Measurements from ENCODE around the gene SREBF2. TPM values are rescaled to one million over a fixed set of nuclear protein-coding genes. Genes with fewer than 3 reads are reported as not detected.

Gene SREBF2
- total RNA-seq, 2 experiments from 2014 or later, result 108 to 109 TPM

DNA sequence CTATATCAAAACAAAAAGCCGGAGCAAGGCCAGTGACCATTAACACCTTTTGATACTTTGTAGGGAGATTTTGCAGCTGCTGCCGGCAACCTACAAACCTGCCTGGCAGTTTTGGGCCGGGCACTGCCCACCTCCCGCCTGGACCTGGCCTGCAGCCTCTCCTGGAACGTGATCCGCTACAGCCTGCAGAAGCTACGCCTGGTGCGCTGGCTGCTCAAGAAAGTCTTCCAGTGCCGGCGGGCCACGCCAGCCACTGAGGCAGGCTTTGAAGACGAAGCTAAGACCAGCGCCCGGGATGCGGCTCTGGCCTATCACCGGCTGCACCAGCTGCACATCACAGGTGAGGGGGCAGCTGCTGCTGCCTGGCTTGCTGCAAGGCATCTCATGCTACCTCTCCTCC lies 47.7 kb downstream of the SREBF2 start:
- H3K36me3 Mint-ChIP-seq, result peaks cover 47% of the 10 kb centered on the region
- POLR2A ChIA-PET, result no interaction called here

DNA sequence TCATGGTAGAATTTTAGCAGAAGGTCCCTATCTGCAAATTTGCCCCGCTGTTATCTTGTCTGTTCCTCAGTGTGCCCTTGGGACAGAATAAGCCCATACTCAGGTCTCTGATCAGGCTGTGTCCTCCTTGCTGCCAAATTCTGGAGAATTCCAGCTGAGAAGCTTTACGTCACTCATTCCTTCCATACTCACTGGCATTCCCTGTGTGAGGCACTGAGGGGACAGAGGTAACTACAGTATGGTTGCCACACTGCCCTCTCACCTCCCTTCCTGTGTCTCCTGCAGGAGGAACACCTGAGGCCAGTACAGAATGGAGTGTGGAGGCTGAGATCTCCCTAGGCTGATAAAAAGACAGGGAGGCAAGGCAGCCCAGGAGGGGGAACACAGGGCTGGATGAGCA lies 50.5 kb downstream of the SREBF2 start:
- no peak for ATAC-seq (ENCODE audit: low read depth)
- Mint-ChIP-seq H3K9me3 (no peaks in the 10 kb centered on the region), H3K4me1 (peaks cover 1% of the 10 kb centered on the region), H3K4me3 (no peak overlapping the region), H3K27ac (no peak overlapping the region), H3K36me3 (peaks cover 62% of the 10 kb centered on the region), H3K27me3 (no peaks in the 10 kb centered on the region)
- POLR2A ChIA-PET, result no interaction called here
- no peak for DNase-seq

More for the DNA sequence above, 47.7 kb downstream of the SREBF2 start:
- Mint-ChIP-seq H3K4me1 (no peaks in the 10 kb centered on the region), H3K4me3 (no peak overlapping the region), H3K27me3 (no peaks in the 10 kb centered on the region), H3K27ac (no peak overlapping the region), H3K9me3 (no peaks in the 10 kb centered on the region)
- ATAC-seq (ENCODE audit: low read depth) (no peak), DNase-seq (no peak)

DNA sequence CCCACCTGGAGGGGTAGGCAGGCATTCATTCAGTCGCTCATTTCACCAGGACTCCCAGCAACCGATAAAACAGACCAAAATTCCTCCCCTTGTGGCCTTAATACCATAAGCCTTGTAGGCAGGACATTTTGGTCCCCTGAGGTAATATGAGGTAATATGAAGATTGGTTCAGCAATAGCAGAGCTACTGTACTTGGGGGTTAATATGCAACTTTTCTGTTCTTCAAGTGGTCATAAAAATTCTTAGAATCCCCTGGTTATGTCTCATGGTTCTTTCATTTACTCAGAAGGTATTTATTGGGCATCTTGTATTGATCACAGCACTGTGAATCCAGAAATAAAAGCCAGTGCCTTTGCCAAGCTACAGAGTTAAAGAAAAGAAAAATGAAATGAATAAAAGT lies 52.2 kb downstream of the SREBF2 start:
- H3K27ac Mint-ChIP-seq, result no peak overlapping the region
- H3K36me3 Mint-ChIP-seq, result peaks cover 65% of the 10 kb centered on the region
- H3K4me1 Mint-ChIP-seq, result peaks cover 1% of the 10 kb centered on the region
- no peaks in the 10 kb centered on the region for H3K27me3 Mint-ChIP-seq
- no peak overlapping the region for H3K4me3 Mint-ChIP-seq
- POLR2A ChIA-PET, result interaction anchor here (0.6 kb wide), 1 partner anchor 10 kb away, joined by 7 read pairs; no protein-coding TSS in a partner anchor
- ATAC-seq (ENCODE audit: low read depth) (no peak), DNase-seq (no peak)
- H3K9me3 Mint-ChIP-seq, result no peaks in the 10 kb centered on the region

DNA sequence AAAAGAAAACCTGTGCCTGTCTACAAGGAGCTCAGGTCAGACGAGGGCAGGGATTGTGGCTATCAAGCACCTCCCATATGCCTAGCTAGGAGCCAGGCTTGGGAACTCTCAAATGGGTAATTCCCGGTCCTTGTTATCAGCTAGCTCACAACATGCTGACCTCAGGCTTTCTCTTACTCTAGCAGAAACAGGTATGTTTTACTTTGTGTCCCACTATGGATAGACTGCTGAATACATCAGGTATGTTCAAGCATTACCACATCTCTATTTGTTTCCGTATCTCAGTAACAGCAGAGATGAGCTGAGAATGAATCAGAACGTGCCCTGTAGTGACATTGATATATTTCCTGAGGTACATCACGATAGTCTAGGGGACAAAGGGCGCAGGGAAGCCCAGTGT lies 52.6 kb downstream of the SREBF2 start:
- peaks cover 1% of the 10 kb centered on the region for H3K4me1 Mint-ChIP-seq
- DNase-seq (no peak), ATAC-seq (ENCODE audit: low read depth) (no peak)
- H3K36me3 Mint-ChIP-seq, result peaks cover 64% of the 10 kb centered on the region
- H3K27ac Mint-ChIP-seq, result no peak overlapping the region
- POLR2A ChIA-PET, result no interaction called here
- no peaks in the 10 kb centered on the region for H3K9me3 Mint-ChIP-seq
- H3K27me3 Mint-ChIP-seq, result no peaks in the 10 kb centered on the region
- no peak overlapping the region for H3K4me3 Mint-ChIP-seq

DNA sequence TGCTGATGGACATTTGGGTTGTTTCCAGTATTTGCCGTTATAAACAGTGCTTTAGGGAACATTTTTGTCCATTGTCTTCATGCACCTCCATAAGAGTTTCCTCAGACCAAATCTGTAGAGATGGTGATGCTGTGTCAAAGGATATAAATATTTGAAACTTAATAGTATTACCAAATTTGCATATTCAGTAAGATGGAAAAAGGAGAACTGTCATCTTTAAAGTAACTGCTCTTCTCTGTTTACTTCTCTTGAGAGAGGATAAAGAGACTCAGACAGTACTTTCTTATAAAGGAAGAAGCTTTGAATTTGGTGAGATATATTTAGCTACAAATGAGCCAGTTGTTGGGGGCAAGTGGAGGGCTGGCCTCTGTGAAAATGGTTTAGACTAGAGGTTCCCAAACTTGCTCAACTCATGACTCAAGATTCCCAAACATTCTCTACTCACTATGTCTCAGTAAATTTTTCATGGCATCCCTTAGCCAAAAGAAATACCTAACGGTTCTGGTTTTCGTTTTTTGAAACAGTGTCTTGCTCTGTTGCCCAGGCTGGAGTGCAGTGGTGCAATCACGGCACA lies 55.8 kb downstream of the SREBF2 start:
- Mint-ChIP-seq H3K9me3 (no peaks in the 10 kb centered on the region), H3K4me1 (peaks cover 1% of the 10 kb centered on the region), H3K27me3 (no peaks in the 10 kb centered on the region), H3K27ac (no peak overlapping the region), H3K4me3 (no peak overlapping the region), H3K36me3 (peaks cover 54% of the 10 kb centered on the region)
- POLR2A ChIA-PET, result no interaction called here
- no peak for DNase-seq
- ATAC-seq (ENCODE audit: low read depth), result no peak

DNA sequence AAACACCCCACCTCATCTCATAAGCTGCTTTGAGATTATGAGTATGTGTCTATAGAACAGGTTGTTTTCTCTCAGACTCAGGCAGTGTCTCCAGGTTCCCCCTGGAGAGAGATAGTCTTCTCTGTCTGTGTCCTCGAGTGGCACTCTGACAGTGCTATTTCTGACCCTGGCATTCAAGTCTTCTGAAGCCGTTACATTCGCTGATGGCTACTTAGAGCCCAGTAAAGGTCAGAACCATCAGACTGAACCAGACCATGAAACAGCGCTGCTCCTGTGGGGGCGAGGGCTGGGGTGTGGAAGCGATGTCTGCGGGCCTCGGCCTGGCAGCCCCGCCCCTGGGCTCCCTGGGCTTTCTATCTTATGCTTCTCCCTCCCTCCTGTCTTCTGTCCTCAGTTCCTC lies 58.5 kb downstream of the SREBF2 start:
- no peaks in the 10 kb centered on the region for H3K27me3 Mint-ChIP-seq
- DNase-seq (no peak), ATAC-seq (ENCODE audit: low read depth) (no peak)
- peaks cover 34% of the 10 kb centered on the region for H3K36me3 Mint-ChIP-seq
- H3K9me3 Mint-ChIP-seq, result no peaks in the 10 kb centered on the region
- POLR2A ChIA-PET, result no interaction called here
- H3K27ac Mint-ChIP-seq, result no peak overlapping the region
- no peak overlapping the region for H3K4me3 Mint-ChIP-seq
- no peaks in the 10 kb centered on the region for H3K4me1 Mint-ChIP-seq

DNA sequence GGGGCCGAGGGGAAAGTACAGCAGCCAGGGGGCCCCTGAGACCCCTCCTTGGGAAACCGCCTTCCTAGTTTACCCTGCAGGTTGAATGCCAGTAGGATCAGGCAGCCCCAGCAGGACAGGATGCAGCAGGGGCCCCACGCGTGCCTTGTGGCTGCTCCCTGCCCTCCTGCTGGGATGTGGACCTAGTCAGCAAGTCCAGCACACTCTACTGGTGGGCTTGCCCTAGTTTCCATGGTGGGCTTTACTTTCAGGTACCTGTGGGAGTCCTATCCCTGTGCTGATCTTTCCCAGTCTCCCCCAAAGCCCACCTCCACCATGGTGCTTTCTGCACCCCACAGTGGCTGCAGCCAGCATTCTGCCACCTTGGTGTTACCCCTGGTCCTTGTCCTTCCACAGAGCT lies 59.8 kb downstream of the SREBF2 start:
- no peak for DNase-seq
- Mint-ChIP-seq H3K27me3 (no peaks in the 10 kb centered on the region), H3K4me1 (no peaks in the 10 kb centered on the region), H3K36me3 (peaks cover 21% of the 10 kb centered on the region), H3K27ac (no peak overlapping the region), H3K9me3 (no peaks in the 10 kb centered on the region), H3K4me3 (no peak overlapping the region)
- POLR2A ChIA-PET, result no interaction called here
- ATAC-seq (ENCODE audit: low read depth), result no peak

DNA sequence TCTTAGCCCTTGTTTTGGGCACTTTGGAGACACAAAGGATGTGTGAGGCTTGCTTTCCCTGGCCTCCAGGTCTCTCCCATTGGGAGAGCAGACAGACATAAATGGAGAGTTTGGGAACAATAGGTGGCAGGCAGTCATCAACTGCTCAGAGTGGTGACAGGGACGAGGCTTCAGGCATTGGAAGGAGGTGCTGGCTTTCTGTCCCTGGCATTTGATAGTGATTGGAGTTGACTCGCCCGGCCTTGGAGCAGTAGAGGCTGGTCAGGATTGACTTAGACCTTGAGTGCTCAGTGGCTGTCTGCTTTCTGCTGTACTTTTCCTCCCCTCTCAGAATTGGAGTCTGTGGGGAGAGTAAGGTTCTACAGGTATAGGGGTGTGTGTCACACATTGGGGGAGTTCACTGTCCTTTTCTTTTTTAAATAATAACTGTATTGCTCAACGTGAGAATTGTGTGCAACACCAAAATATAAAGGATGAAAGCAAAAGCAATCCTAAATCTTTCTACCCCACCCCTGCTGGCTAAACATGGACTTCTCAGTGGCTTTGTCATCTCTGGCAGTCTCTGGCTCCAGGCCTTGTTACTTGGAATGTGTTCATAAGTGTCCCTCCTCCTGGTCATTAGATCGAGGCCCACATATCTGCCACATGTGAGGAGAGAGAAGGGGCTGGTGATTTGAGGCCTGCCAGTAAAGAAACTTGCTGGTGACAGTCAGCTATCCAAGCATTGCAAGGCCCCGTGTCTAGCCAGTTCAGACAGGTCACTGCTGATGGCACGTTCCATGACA lies 60.9 kb downstream of the SREBF2 start:
- ATAC-seq (ENCODE audit: low read depth) (no peak), DNase-seq (no peak)
- H3K9me3 Mint-ChIP-seq, result no peaks in the 10 kb centered on the region
- peaks cover 14% of the 10 kb centered on the region for H3K36me3 Mint-ChIP-seq
- no peaks in the 10 kb centered on the region for H3K27me3 Mint-ChIP-seq
- H3K4me1 Mint-ChIP-seq, result no peaks in the 10 kb centered on the region
- H3K4me3 Mint-ChIP-seq, result no peak overlapping the region
- POLR2A ChIA-PET, result no interaction called here
- no peak overlapping the region for H3K27ac Mint-ChIP-seq

DNA sequence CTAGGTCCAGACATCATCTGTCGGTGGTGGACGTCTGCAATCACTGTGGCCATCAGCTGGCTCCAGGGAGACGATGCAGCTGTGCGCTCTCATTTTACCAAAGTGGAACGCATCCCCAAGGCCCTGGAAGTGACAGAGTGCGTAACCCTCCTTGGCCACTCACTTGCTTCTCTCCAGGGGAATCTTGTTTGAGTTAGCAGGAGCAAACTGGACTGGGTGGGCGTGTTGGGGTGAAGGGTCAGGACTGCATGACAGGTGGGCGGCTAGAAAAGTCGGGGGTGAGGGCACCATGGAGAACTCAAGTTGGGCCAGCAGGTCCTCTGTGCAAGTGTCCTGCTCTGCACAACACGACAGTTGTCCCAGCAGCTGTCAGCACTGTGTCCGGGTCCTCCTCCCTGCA lies 65.7 kb downstream of the SREBF2 start:
- Mint-ChIP-seq H3K4me1 (no peaks in the 10 kb centered on the region), H3K9me3 (no peaks in the 10 kb centered on the region), H3K27me3 (no peaks in the 10 kb centered on the region), H3K4me3 (no peak overlapping the region), H3K27ac (no peak overlapping the region), H3K36me3 (peaks cover 5% of the 10 kb centered on the region)
- DNase-seq (no peak), ATAC-seq (ENCODE audit: low read depth) (no peak)
- POLR2A ChIA-PET, result no interaction called here

DNA sequence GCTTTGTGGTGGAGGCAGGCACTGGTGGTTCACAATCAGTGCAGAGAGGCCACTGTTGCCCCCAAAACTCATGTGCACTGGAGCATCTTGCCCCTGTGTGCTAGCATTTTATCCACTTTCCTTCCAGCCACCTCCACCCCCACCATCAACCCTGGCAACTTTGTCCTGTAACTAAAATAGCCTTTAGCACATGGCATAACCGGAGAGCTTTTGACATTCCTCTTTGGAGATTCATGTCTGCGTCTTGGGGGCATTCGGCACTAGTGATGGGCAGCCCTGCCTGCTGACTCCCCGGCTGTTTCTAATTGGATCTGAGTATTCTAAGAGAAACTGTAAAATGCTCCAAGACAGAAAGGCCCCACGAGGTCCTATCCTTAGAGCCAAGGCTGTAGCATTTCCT lies 66.2 kb downstream of the SREBF2 start:
- Mint-ChIP-seq H3K4me3 (no peak overlapping the region), H3K36me3 (peaks cover 6% of the 10 kb centered on the region), H3K27me3 (no peaks in the 10 kb centered on the region), H3K27ac (no peak overlapping the region), H3K9me3 (no peaks in the 10 kb centered on the region), H3K4me1 (no peaks in the 10 kb centered on the region)
- POLR2A ChIA-PET, result no interaction called here
- no peak for DNase-seq
- no peak for ATAC-seq (ENCODE audit: low read depth)

DNA sequence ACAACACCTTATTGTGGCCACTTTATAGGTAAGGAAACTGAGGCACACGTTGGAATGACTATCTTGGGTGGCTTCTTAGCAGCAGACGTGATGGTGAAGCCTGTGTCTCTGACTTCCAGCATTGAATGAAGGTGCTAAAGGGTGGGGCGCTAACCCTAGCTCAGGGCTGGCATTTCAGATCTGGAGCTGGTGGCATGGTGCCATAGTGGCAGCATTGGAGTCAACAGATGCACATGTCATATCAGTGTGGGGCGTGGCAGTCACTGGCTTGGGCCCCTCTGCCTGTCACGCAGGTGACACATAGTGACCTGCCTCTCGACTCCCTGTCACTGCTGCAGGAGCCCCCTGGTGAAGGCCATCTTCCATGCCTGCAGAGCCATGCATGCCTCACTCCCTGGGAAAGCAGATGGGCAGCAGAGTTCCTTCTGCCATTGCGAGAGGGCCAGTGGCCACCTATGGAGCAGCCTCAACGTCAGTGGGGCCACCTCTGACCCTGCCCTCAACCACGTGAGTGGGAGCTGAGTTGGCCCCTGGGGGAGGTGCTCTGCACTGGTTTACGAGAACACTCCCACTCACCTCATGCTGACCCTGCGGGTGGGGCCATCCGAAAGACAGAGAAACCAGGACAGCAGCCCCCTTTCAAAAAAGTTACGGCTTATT lies 67.2 kb downstream of the SREBF2 start:
- Mint-ChIP-seq H3K4me1 (no peaks in the 10 kb centered on the region), H3K9me3 (no peaks in the 10 kb centered on the region), H3K4me3 (no peak overlapping the region), H3K27ac (no peak overlapping the region), H3K36me3 (peaks cover 5% of the 10 kb centered on the region), H3K27me3 (no peaks in the 10 kb centered on the region)
- POLR2A ChIA-PET, result no interaction called here
- ATAC-seq (ENCODE audit: low read depth) (no peak), DNase-seq (no peak)

DNA sequence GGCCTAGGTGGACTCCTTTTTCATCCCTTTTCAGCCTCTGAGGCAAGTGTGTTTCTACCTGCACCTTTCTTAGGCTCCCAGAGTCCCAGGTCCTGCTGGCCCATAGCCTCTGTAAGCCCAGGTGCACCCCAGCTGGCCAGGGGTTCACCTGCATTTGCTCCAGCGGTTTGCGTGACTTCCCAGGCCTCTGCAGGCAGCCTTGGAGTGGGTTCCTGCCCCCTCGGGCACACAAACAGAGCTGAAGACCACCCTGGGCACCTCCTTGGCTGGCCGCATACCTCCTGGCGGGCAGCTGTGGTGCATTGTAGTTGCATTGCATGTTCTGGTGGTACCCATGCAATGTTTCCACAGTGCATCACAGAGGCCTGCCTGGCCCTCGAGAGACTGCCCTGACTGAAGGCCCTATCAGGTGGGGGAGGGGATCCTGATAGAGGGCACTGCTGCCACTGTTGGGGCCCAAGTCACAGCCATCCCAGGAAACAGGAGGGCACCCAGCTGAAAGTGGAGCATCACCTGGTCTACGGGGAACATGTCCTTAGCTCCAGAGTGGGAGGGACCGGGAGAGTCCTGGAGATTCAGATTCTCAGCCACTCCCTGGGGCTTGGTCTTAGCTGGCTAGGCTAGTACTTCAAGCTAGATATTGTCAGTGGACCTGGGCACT lies 67.9 kb downstream of the SREBF2 start:
- no peak for DNase-seq
- Mint-ChIP-seq H3K36me3 (peaks cover 6% of the 10 kb centered on the region), H3K9me3 (no peaks in the 10 kb centered on the region), H3K4me3 (no peak overlapping the region), H3K27ac (no peak overlapping the region), H3K27me3 (no peaks in the 10 kb centered on the region), H3K4me1 (no peaks in the 10 kb centered on the region)
- POLR2A ChIA-PET, result no interaction called here
- no peak for ATAC-seq (ENCODE audit: low read depth)

DNA sequence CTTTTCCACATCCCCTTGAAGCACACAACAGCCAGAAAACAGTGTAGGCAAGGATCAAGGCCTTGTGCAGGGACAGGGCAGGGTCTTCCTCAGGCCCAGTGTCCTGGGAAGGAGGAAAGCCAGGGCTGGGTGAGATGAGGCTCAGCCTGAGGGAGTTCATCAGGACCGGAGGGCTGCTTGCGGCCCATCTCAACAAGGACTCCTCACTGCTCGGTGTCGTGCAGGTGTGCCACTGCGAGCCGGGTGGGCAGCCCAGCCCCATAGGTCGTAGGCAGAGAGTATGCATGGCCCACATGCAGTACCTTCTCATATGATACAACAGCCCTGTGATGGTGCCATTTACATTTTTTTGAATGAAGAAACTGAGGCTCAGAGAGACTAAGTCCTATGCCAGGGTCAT lies 69.1 kb downstream of the SREBF2 start:
- Mint-ChIP-seq H3K4me3 (no peak overlapping the region), H3K4me1 (no peaks in the 10 kb centered on the region), H3K9me3 (no peaks in the 10 kb centered on the region), H3K27me3 (no peaks in the 10 kb centered on the region), H3K36me3 (peaks cover 8% of the 10 kb centered on the region), H3K27ac (no peak overlapping the region)
- ATAC-seq (ENCODE audit: low read depth) (no peak), DNase-seq (no peak)
- POLR2A ChIA-PET, result interaction anchor here (1.5 kb wide), 1 partner anchor 101 kb away, joined by 4 read pairs; the partner anchor contains the start of gene CCDC134

Data from activated naive CD8-positive, alpha-beta T cell treated with anti-CD3 and anti-CD28 coated beads, Interleukin-2, amount 10 ng/mL, durations not matched to agents 7 days and 5 days (primary cell).